ENCODE measurements around the gene DDX49. TPM values are rescaled to one million over a fixed set of nuclear protein-coding genes. Genes with fewer than 3 reads are reported as not detected.

DDX49 gene
- total and polyA plus RNA-seq, 9 of the 15 experiments (the other 6 are each of a cell fraction or from before 2014, with no cell fraction given): 1.1 to 113 (median 45.7) TPM

DNA sequence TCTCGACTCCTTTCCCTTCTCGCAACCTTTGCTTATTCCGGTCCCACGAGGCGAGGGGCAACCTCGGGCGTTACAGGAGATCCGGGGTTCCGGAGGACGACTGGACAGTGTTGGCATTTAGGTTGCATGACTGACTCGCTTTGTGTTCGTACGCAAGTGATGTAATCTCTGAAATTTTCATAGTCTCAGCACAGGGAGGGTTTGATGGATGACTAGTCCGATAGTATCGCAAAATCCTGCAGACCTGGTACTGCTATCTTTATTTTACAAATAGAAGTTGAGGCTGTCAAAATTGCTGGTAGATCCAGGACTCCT lies 342 bp downstream of the DDX49 start (continued):
- TF ChIP-seq HNRNPL (IDR thresholded peaks at IDR 0.05; ENCODE audit: low read depth, low read length) (no peak), PREB (CRISPR knock-in tag; IDR thresholded peaks at IDR 0.05) (peak; percentile 94; the same call in 1 of the 2 replicates), CBX8 (IDR thresholded peaks at IDR 0.05; ENCODE audit: borderline replicate concordance, extremely low read depth, low read depth, low read length, poor library complexity, severe bottlenecking) (no peak), DPF2 (IDR thresholded peaks at IDR 0.05) (no peak), ZNF511 (CRISPR knock-in tag; IDR thresholded peaks at IDR 0.05) (0 out of 2 replicates have a peak, but pooled peaks have one; percentile 34), DIDO1 (tag; IDR thresholded peaks at IDR 0.05; ENCODE audit: low read depth) (no peak), ZNF253 (CRISPR knock-in tag; conservative IDR thresholded peaks at IDR 0.05) (no peak), ZSCAN32 (CRISPR knock-in tag; IDR thresholded peaks at IDR 0.05) (peak; percentile 51; the same call in 1 of the 2 replicates), CEBPG (CRISPR knock-in tag; IDR thresholded peaks at IDR 0.05) (no peak; the same call in 1 of the 2 replicates), CEBPG (tag; conservative IDR thresholded peaks at IDR 0.05 in 1 of 2, IDR thresholded peaks at IDR 0.05 in 1 of 2) (0 out of 4 replicates have a peak, but pooled peaks of 1 of the 2 experiments have one; percentile 19), TGIF2 (CRISPR knock-in tag; IDR thresholded peaks at IDR 0.05) (peak; percentile 93; the same call in 1 of the 2 replicates), FOXK2 (conservative IDR thresholded peaks at IDR 0.05 in 1 of 2, IDR thresholded peaks at IDR 0.05 in 1 of 2; ENCODE audit: low read depth in 2 of 2) (no peak), ZBTB1 (CRISPR knock-in tag; IDR thresholded peaks at IDR 0.05; ENCODE audit: borderline replicate concordance, low read depth) (peak; percentile 56; the same call in 1 of the 2 replicates), POLR2B (IDR thresholded peaks at IDR 0.05; ENCODE audit: low read depth, partially characterized antibody) (peak; percentile 23), ZNF24 (IDR thresholded peaks at IDR 0.05) (0 out of 2 replicates have a peak, but pooled peaks have one; percentile 34), ERF (CRISPR knock-in tag; IDR thresholded peaks at IDR 0.05) (no peak), ARHGAP35 (IDR thresholded peaks at IDR 0.05; ENCODE audit: partially characterized antibody) (no peak), POLR3A (IDR thresholded peaks at IDR 0.05; ENCODE audit: borderline replicate concordance, extremely low read depth, insufficient read depth, insufficient read length) (no peak), SAP30 (IDR thresholded peaks at IDR 0.05; ENCODE audit: borderline replicate concordance, insufficient read depth, low read depth, low read length, poor library complexity, severe bottlenecking) (peak; percentile 85)
- TF ChIP-seq, protein P1, sequence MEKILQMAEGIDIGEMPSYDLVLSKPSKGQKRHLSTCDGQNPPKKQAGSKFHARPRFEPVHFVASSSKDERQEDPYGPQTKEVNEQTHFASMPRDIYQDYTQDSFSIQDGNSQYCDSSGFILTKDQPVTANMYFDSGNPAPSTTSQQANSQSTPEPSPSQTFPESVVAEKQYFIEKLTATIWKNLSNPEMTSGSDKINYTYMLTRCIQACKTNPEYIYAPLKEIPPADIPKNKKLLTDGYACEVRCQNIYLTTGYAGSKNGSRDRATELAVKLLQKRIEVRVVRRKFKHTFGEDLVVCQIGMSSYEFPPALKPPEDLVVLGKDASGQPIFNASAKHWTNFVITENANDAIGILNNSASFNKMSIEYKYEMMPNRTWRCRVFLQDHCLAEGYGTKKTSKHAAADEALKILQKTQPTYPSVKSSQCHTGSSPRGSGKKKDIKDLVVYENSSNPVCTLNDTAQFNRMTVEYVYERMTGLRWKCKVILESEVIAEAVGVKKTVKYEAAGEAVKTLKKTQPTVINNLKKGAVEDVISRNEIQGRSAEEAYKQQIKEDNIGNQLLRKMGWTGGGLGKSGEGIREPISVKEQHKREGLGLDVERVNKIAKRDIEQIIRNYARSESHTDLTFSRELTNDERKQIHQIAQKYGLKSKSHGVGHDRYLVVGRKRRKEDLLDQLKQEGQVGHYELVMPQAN (IDR thresholded peaks at IDR 0.05; ENCODE audit: borderline replicate concordance): peak; percentile 19; the same call in 1 of the 2 replicates
- TF ChIP-seq, protein P2, sequence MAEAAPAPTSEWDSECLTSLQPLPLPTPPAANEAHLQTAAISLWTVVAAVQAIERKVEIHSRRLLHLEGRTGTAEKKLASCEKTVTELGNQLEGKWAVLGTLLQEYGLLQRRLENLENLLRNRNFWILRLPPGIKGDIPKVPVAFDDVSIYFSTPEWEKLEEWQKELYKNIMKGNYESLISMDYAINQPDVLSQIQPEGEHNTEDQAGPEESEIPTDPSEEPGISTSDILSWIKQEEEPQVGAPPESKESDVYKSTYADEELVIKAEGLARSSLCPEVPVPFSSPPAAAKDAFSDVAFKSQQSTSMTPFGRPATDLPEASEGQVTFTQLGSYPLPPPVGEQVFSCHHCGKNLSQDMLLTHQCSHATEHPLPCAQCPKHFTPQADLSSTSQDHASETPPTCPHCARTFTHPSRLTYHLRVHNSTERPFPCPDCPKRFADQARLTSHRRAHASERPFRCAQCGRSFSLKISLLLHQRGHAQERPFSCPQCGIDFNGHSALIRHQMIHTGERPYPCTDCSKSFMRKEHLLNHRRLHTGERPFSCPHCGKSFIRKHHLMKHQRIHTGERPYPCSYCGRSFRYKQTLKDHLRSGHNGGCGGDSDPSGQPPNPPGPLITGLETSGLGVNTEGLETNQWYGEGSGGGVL (CRISPR knock-in tag; IDR thresholded peaks at IDR 0.05): no peak

Data from K562 (cell line).